ENCODE data around the gene LDB3.

The LDB3 gene

GRCh38 chr10:86685893-86686632 is 17.8 kb downstream of the LDB3 start:
- no peak for DNase-seq (ENCODE audit: low read depth in 2 of 2)

GRCh38 chr10:86686972-86687371 is 18.7 kb downstream of the LDB3 start:
- DNase-seq (ENCODE audit: low read depth in 2 of 2) = no peak

- no peak for DNase-seq (ENCODE audit: low read depth in 2 of 2)
These were observed 19.4 kb downstream of the LDB3 start for GRCh38 chr10:86687750-86688149.

GRCh38 chr10:86688398-86688921 is 20.1 kb downstream of the LDB3 start:
- DNase-seq (ENCODE audit: low read depth in 2 of 2) = peak in 1 of 2 donors; percentile 12

GRCh38 chr10:86689146-86689545 is 20.8 kb downstream of the LDB3 start:
- no peak for DNase-seq (ENCODE audit: low read depth in 2 of 2)

GRCh38 chr10:86690231-86690630 is 21.9 kb downstream of the LDB3 start:
- DNase-seq (ENCODE audit: low read depth in 2 of 2) = no peak

GRCh38 chr10:86690657-86691084 is 22.4 kb downstream of the LDB3 start:
- no peak for DNase-seq (ENCODE audit: low read depth in 2 of 2)

- no peak for DNase-seq (ENCODE audit: low read depth in 2 of 2)
These were observed 23.2 kb downstream of the LDB3 start for GRCh38 chr10:86691333-86692022.

- no peak for DNase-seq (ENCODE audit: low read depth in 2 of 2)
These were observed 23.8 kb downstream of the LDB3 start for GRCh38 chr10:86692023-86692514.

GRCh38 chr10:86692664-86693063 is 24.4 kb downstream of the LDB3 start:
- no peak for DNase-seq (ENCODE audit: low read depth in 2 of 2)

GRCh38 chr10:86693275-86693674 is 25.0 kb downstream of the LDB3 start:
- no peak for DNase-seq (ENCODE audit: low read depth in 2 of 2)

- peak in 1 of 2 donors; percentile 15 for DNase-seq (ENCODE audit: low read depth in 2 of 2)
These were observed 25.5 kb downstream of the LDB3 start for GRCh38 chr10:86693721-86694369.

- DNase-seq (ENCODE audit: low read depth in 2 of 2) = no peak
These were observed 30.1 kb downstream of the LDB3 start for GRCh38 chr10:86698207-86698940.

- no peak for DNase-seq (ENCODE audit: low read depth in 2 of 2)
These were observed 30.8 kb downstream of the LDB3 start for GRCh38 chr10:86699125-86699524.

- DNase-seq (ENCODE audit: low read depth in 2 of 2) = no peak
These were observed 31.2 kb downstream of the LDB3 start for GRCh38 chr10:86699541-86699940.

- no peak for DNase-seq (ENCODE audit: low read depth in 2 of 2)
These were observed 31.9 kb downstream of the LDB3 start for GRCh38 chr10:86699991-86700840.

- DNase-seq (ENCODE audit: low read depth in 2 of 2) = no peak
These were observed 32.7 kb downstream of the LDB3 start for GRCh38 chr10:86700851-86701617.

GRCh38 chr10:86703176-86703575 is 34.9 kb downstream of the LDB3 start:
- no peak for DNase-seq (ENCODE audit: low read depth in 2 of 2)

- no peak for DNase-seq (ENCODE audit: low read depth in 2 of 2)
These were observed 36.8 kb downstream of the LDB3 start for GRCh38 chr10:86705139-86705538.

- no peak for DNase-seq (ENCODE audit: low read depth in 2 of 2)
These were observed 37.6 kb downstream of the LDB3 start for GRCh38 chr10:86705905-86706304.
